Transverse colon (tissue), 4 donors: ENCODE results near the gene IFIT2. TPM values are rescaled to one million over a fixed set of nuclear protein-coding genes. Genes with fewer than 3 reads are reported as not detected.

ENCODE experiments used
- DNase-seq: peaks from one replicate; pipeline ENCODE4 v3.0.0-alpha.2; 2019
- H3K27ac ChIP-seq, 4 donors: fragments of 200-600 bp; sonication (generic); 2 replicates each; pipeline ENCODE4 v1.5.1; 2016 to 2018; ENCODE audit warnings: inconsistent platforms in 4 of 4
- H3K27me3 ChIP-seq: fragments of 200-600 bp; sonication (generic); 2 replicates; pipeline ENCODE4 v1.5.1; 2017; ENCODE audit warnings: inconsistent platforms
- H3K36me3 ChIP-seq, 4 donors: fragments of 200-600 bp; sonication (generic); 2 replicates each; pipeline ENCODE4 v1.5.1; 2017 to 2019; ENCODE audit warnings: inconsistent platforms in 4 of 4
- H3K4me1 ChIP-seq, 4 donors: fragments of 200-600 bp; sonication (generic); 2 replicates each; pipeline ENCODE4 v1.5.1; 2017 to 2020; ENCODE audit warnings: inconsistent platforms in 4 of 4
- H3K4me3 ChIP-seq, 4 donors: fragments of 200-600 bp; sonication (generic); 1 replicate in 1 of 4; 2 replicates in 3 of 4; pipeline versions ENCODE4 v1.5.1 to v1.6.1; 2017 to 2019; ENCODE audit warnings: inconsistent platforms in 4 of 4
- H3K9me3 ChIP-seq, 2 donors: fragments of 200-600 bp; sonication (generic); 2 replicates each; pipeline ENCODE4 v1.5.1; 2017 to 2019; ENCODE audit warnings: inconsistent platforms in 2 of 2
- CTCF ChIP-seq, 5 experiments: fragments of 200-600 bp in 3 of 5; fragments of 450-650 bp in 2 of 5; sonication (generic) in 3 of 5; IDR thresholded peaks; 1 replicate in 2 of 5; 2 replicates in 3 of 5; pipeline ENCODE4 v1.5.1; 2016 to 2017; ENCODE audit warnings: antibody characterized with exemption in 5 of 5, inconsistent platforms in 3 of 5, mild to moderate bottlenecking in 2 of 5, moderate library complexity in 1 of 5
- EP300 ChIP-seq: sonication (generic); formaldehyde crosslinking; IDR thresholded peaks from one replicate; pipeline ENCODE4 v1.6.1; 2017; ENCODE audit warnings: antibody characterized with exemption, low read depth
- POLR2A ChIP-seq: fragments of 450-650 bp; IDR thresholded peaks from one replicate; pipeline ENCODE4 v1.6.1; 2016; ENCODE audit warnings: antibody characterized with exemption, mild to moderate bottlenecking, moderate library complexity
- POLR2AphosphoS5 ChIP-seq, 3 donors: sonication (generic); formaldehyde crosslinking; IDR thresholded peaks; one replicate each; pipeline ENCODE4 v1.6.1; 2016; ENCODE audit warnings: antibody characterized with exemption in 3 of 3
- WGBS, 2 donors: methylation state at CpG; one replicate each; pipeline ENCODE4 v1.1.5; 2018; ENCODE audit warnings: low coverage in 1 of 2; 5-methylcytosine and 5-hydroxymethylcytosine counted together
- in situ Hi-C, 4 donors: fragments of 200-750 bp; cut with MboI; loops; one replicate each; pipeline versions ENCODE4 v1.15.0 to v1.15.1; 2017; ENCODE audit warnings: low sequenced_read_pairs in 3 of 4, low pct_ligation_motif_present in 1 of 4, low pct_unique_long_range_greater_than_20kb in 1 of 4
- intact Hi-C: fragments of 100-400 bp; cut with DNase I; formaldehyde crosslinking; loops from one replicate; pipeline ENCODE4 v1.15.1; 2023; ENCODE audit warnings: low total_unique reads
- total RNA-seq, 4 donors: library from RNA; depleted of rRNA; stranded (reverse); fragments of >200 nt; gene quantifications; one replicate each; pipeline ENCODE4 v1.1.0, GENCODE V29; 2016

The IFIT2 gene
- total RNA-seq, 4 donors from 2014 or later, result 0.20 to 7.0 (median 2.3) TPM

- in situ Hi-C loops (no loop called here), intact Hi-C loops (no loop called here)
- H3K4me1 ChIP-seq, result peaks cover 0 to 13% (median 7%) of the 10 kb centered on the region in 4 donors
- no peak for TF ChIP-seq POLR2AphosphoS5 (IDR thresholded peaks at IDR 0.05)
- no peak for TF ChIP-seq CTCF (IDR thresholded peaks at IDR 0.05)
- no peak for TF ChIP-seq POLR2A
- no peak for TF ChIP-seq EP300
- no peak overlapping the region for H3K4me3 ChIP-seq
- H3K9me3 ChIP-seq, result no peaks in the 10 kb centered on the region
- DNase-seq, result no peak
- no peak overlapping the region for H3K27ac ChIP-seq
- peaks cover 0 to 11% (median 0%) of the 10 kb centered on the region in 4 donors for H3K36me3 ChIP-seq
- 84 to 88% methylated on average over 4 to 5 of the region's 5 CpGs for WGBS, 2 donors
- no peaks in the 10 kb centered on the region for H3K27me3 ChIP-seq
Measured at GRCh38 chr10:89343089-89343767, 41.4 kb downstream of the IFIT2 start.

GRCh38 chr10:89344156-89344555 is 42.3 kb downstream of the IFIT2 start:
- H3K4me3 ChIP-seq, result no peak overlapping the region
- H3K9me3 ChIP-seq, result no peaks in the 10 kb centered on the region
- intact Hi-C loops, result no loop called here
- in situ Hi-C loops, result no loop called here
- no peak for DNase-seq
- no peak overlapping the region for H3K27ac ChIP-seq
- H3K36me3 ChIP-seq, result peaks cover 0 to 5% (median 0%) of the 10 kb centered on the region in 4 donors
- TF ChIP-seq EP300, result no peak
- TF ChIP-seq POLR2A, result no peak
- TF ChIP-seq POLR2AphosphoS5 (IDR thresholded peaks at IDR 0.05), result no peak
- TF ChIP-seq CTCF (IDR thresholded peaks at IDR 0.05), result no peak
- peaks cover 0 to 13% (median 7%) of the 10 kb centered on the region in 4 donors for H3K4me1 ChIP-seq
- H3K27me3 ChIP-seq, result no peaks in the 10 kb centered on the region
- WGBS, 2 donors, result 82 to 93% methylated on average over 2 of the region's 2 CpGs

GRCh38 chr10:89345367-89346000 is 43.6 kb downstream of the IFIT2 start:
- Histone ChIP-seq H3K4me3 (no peak overlapping the region), H3K4me1 (peaks cover 0 to 21% (median 8%) of the 10 kb centered on the region in 4 donors), H3K27ac (no peak overlapping the region), H3K27me3 (no peaks in the 10 kb centered on the region), H3K9me3 (no peaks in the 10 kb centered on the region), H3K36me3 (no peaks in the 10 kb centered on the region)
- DNase-seq, result no peak
- in situ Hi-C loops (no loop called here), intact Hi-C loops (no loop called here)
- WGBS, 2 donors, result 92 to 95% methylated on average over 4 of the region's 4 CpGs
- no peak for TF ChIP-seq POLR2AphosphoS5 (IDR thresholded peaks at IDR 0.05)
- no peak for TF ChIP-seq EP300
- no peak for TF ChIP-seq CTCF (IDR thresholded peaks at IDR 0.05)
- no peak for TF ChIP-seq POLR2A

- TF ChIP-seq POLR2AphosphoS5 (IDR thresholded peaks at IDR 0.05) (peak in 1 of 3 donors; percentile 15), POLR2A (no peak)
- DNase-seq, result no peak
- WGBS, 2 donors, result 62 to 75% methylated on average over 3 to 4 of the region's 4 CpGs
- Histone ChIP-seq H3K9me3 (no peaks in the 10 kb centered on the region), H3K36me3 (no peaks in the 10 kb centered on the region), H3K27me3 (no peaks in the 10 kb centered on the region), H3K4me3 (no peak overlapping the region), H3K4me1 (peaks cover 8 to 32% (median 19%) of the 10 kb centered on the region in 4 donors), H3K27ac (peak overlapping the region in 3 of 4 donors; percentile 3 to 19 (median 6))
- in situ Hi-C loops (no loop called here), intact Hi-C loops (loop anchor here (2.0 kb wide), 1 partner anchor 66 kb away; no protein-coding TSS in a partner anchor)
Measured at GRCh38 chr10:89346405-89347254, 44.8 kb downstream of the IFIT2 start.
